Ectodermal cell (in vitro differentiated cells): ENCODE measurements around the gene CCDC180.
"Not testable (repeated sequence)": the region's sequence is repeated elsewhere in the genome, so short reads cannot be mapped to it uniquely, and the experiment has no call there.

ENCODE experiments used
- H3K27ac ChIP-seq: 2 replicates; pipeline ENCODE4 v1.7.0; 2013; ENCODE audit warnings: mild to moderate bottlenecking, low read depth, low read length; ENCODE audit not compliant: insufficient read depth, poor library complexity, severe bottlenecking
- H3K27me3 ChIP-seq: 2 replicates; pipeline ENCODE4 v1.7.0; 2013; ENCODE audit warnings: mild to moderate bottlenecking, low read length; ENCODE audit not compliant: insufficient read depth, control insufficient read depth, poor library complexity, severe bottlenecking
- H3K36me3 ChIP-seq: one replicate; pipeline ENCODE4 v1.7.0; 2013; ENCODE audit warnings: low read length; ENCODE audit not compliant: control insufficient read depth, insufficient read depth
- H3K4me1 ChIP-seq: one replicate; pipeline ENCODE4 v1.7.0; 2013; ENCODE audit warnings: low read length; ENCODE audit not compliant: control insufficient read depth, insufficient read depth
- H3K4me3 ChIP-seq: 2 replicates; pipeline ENCODE4 v1.7.0; 2013; ENCODE audit warnings: low read depth, low read length, control low read depth; ENCODE audit not compliant: insufficient read depth
- H3K9me3 ChIP-seq: 2 replicates; pipeline ENCODE4 v1.7.0; 2013; ENCODE audit warnings: mild to moderate bottlenecking, low read length, moderate library complexity; ENCODE audit not compliant: control insufficient read depth
- WGBS, 2 experiments: methylation state at CpG; one replicate each; pipeline ENCODE4 v1.1.7; 2013; ENCODE audit warnings: missing lambda C conversion rate in 2 of 2; 5-methylcytosine and 5-hydroxymethylcytosine counted together

The CCDC180 gene

DNA sequence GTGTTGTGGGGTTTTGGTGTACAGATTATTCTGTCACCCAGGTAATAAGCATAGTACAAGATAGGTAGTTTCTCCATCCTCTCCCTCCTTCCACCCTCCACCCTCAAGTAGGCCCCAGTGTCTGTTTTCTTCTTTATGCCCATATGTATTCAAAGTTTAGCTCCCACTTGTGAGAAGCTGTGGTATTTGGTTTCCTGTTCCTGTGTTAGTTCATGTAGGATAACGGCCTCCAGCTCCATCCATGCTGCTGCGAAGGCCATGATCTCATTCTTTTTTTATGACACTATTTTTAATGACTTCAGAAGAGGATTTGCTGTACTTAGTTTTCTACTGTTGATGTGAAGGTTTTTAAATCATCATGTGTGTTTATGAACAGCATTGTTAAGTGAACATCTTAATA, 11.9 kb downstream of the CCDC180 start:
- 100% methylated on average over 2 of the region's 2 CpGs; no CpG with 5 or more reads in 1 of the 2 experiments for WGBS, 2 experiments
- peaks cover 11% of the 10 kb centered on the region for H3K36me3 ChIP-seq
- no peaks in the 10 kb centered on the region for H3K4me1 ChIP-seq
- H3K27ac ChIP-seq = no peak overlapping the region
- no peak overlapping the region for H3K4me3 ChIP-seq
- no peaks in the 10 kb centered on the region for H3K9me3 ChIP-seq
- H3K27me3 ChIP-seq = no peaks in the 10 kb centered on the region

- no peaks in the 10 kb centered on the region for H3K27me3 ChIP-seq
- 92 to 94% methylated on average over 5 of the region's 5 CpGs for WGBS, 2 experiments
- H3K4me1 ChIP-seq = no peaks in the 10 kb centered on the region
- H3K9me3 ChIP-seq = no peaks in the 10 kb centered on the region
- H3K27ac ChIP-seq = no peak overlapping the region
- no peak overlapping the region for H3K4me3 ChIP-seq
- H3K36me3 ChIP-seq = peaks cover 7% of the 10 kb centered on the region
Observed at GRCh38 chr9:97320080-97320642, 12.7 kb downstream of the CCDC180 start.

- Histone ChIP-seq H3K4me3 (no peak overlapping the region), H3K27me3 (no peaks in the 10 kb centered on the region), H3K27ac (no peak overlapping the region), H3K9me3 (no peaks in the 10 kb centered on the region), H3K36me3 (peaks cover 7% of the 10 kb centered on the region), H3K4me1 (no peaks in the 10 kb centered on the region)
- WGBS, 2 experiments = 100% methylated on average over 1 of the region's 1 CpG
Observed at GRCh38 chr9:97321251-97321650, 13.8 kb downstream of the CCDC180 start.

DNA sequence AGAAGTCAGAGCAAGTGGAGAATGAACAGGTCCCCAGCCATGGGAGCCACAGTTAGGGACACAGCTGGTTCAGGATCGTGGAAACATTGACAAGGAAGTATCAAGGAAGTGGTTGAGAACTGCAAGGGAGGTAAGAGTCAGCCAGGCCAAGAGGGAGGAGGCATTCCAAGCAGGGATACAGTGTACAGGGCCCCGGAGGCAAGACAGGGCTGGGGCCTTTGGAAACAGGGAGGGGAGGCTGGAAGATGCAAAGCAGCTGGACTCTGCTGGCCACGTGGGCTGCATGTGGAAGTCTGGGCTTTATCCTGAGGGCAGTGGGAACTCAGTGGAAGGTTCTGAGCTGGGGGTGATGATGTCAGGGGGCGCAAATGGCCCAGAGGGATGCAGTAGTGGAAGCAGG, 14.2 kb downstream of the CCDC180 start:
- Histone ChIP-seq H3K36me3 (peaks cover 6% of the 10 kb centered on the region), H3K4me1 (no peaks in the 10 kb centered on the region), H3K27ac (no peak overlapping the region), H3K9me3 (no peaks in the 10 kb centered on the region), H3K27me3 (no peaks in the 10 kb centered on the region), H3K4me3 (no peak overlapping the region)
- 82 to 90% methylated on average over 4 of the region's 4 CpGs for WGBS, 2 experiments

GRCh38 chr9:97322105-97322504, 14.6 kb downstream of the CCDC180 start:
- Histone ChIP-seq H3K9me3 (no peaks in the 10 kb centered on the region), H3K4me3 (no peak overlapping the region), H3K27ac (no peak overlapping the region), H3K36me3 (peaks cover 3% of the 10 kb centered on the region), H3K4me1 (no peaks in the 10 kb centered on the region), H3K27me3 (no peaks in the 10 kb centered on the region)
- 88 to 95% methylated on average over 1 of the region's 1 CpG for WGBS, 2 experiments

DNA sequence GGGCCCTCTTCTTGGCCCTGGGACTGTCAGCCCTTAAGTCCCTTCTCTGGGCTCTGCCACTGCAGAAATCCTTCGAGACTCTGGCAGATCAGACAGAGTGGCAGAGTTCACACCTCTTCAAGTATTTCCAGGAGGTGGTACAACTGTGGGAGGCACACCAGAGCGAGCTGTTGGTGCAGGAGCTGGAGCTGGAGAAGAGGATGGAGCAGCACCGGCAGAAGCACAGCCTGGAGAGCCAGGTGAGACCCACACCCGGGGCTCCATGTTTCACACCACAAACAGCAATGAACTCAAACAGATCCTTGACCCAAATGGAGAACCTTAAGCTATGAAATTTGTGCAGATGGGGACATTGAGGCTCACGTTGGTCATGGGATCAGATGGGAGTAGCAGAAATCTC, 17.5 kb downstream of the CCDC180 start:
- Histone ChIP-seq H3K27me3 (no peaks in the 10 kb centered on the region), H3K9me3 (no peaks in the 10 kb centered on the region), H3K36me3 (no peaks in the 10 kb centered on the region), H3K27ac (no peak overlapping the region), H3K4me3 (no peak overlapping the region), H3K4me1 (no peaks in the 10 kb centered on the region)
- WGBS, 2 experiments = 92 to 96% methylated on average over 4 to 5 of the region's 5 CpGs

GRCh38 chr9:97327562-97327961, 20.1 kb downstream of the CCDC180 start:
- no peaks in the 10 kb centered on the region for H3K9me3 ChIP-seq
- H3K4me1 ChIP-seq = no peaks in the 10 kb centered on the region
- no peaks in the 10 kb centered on the region for H3K36me3 ChIP-seq
- H3K27me3 ChIP-seq = no peaks in the 10 kb centered on the region
- 94 to 96% methylated on average over 6 of the region's 6 CpGs for WGBS, 2 experiments
- H3K4me3 ChIP-seq = no peak overlapping the region
- no peak overlapping the region for H3K27ac ChIP-seq

DNA sequence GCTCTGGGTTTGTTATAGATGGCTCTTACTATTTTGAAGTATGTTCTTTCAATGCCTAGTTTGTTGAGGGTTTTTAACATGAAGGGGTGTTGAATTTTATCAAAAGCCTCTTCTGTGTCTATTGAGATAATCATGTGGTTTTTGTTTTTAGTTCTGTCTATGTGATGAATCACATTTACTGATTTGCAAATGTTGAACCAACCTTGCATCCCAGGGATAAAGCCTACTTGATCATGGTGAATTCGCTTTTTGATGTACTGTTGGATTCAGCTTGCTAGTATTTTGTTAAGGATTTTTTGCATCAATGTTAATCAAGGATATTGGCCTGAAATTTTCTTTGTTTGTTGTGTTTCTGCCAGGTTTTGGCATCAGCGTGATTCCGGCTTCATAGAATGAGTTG, 25.5 kb downstream of the CCDC180 start:
- Histone ChIP-seq H3K9me3 (no peaks in the 10 kb centered on the region), H3K27me3 (no peaks in the 10 kb centered on the region), H3K27ac (no peak overlapping the region), H3K4me3 (no peak overlapping the region), H3K36me3 (no peaks in the 10 kb centered on the region), H3K4me1 (no peaks in the 10 kb centered on the region)
- WGBS, 2 experiments = 90 to 95% methylated on average over 3 of the region's 3 CpGs

GRCh38 chr9:97335622-97336021, 28.2 kb downstream of the CCDC180 start:
- 75 to 87% methylated on average over 5 of the region's 7 CpGs for WGBS, 2 experiments
- not testable (repeated sequence) for H3K27me3 ChIP-seq, H3K27ac ChIP-seq, H3K4me1 ChIP-seq, H3K9me3 ChIP-seq, H3K36me3 ChIP-seq, H3K4me3 ChIP-seq

DNA sequence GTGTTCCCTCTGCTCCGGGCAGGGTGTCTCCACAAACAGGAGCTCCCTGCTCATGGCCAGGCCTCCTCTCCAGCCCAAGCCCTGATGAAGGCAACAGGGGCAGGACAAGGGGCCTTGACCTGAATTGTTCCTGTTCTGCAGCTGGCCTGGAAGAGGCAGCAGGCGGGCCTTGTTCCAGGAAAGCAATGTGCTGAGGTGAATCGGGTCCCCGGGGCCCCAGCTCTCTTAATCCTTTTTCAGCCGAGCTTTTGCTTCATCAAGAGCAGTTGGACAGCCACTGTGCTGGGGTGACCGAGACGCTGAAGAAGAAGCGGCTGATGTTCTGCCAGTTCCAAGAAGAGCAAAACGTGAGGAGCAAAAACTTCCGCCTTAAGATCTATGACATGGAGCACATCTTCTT, 41.4 kb downstream of the CCDC180 start:
- WGBS, 2 experiments = 94 to 95% methylated on average over 10 of the region's 10 CpGs
- no peaks in the 10 kb centered on the region for H3K36me3 ChIP-seq
- no peaks in the 10 kb centered on the region for H3K4me1 ChIP-seq
- no peaks in the 10 kb centered on the region for H3K9me3 ChIP-seq
- H3K27me3 ChIP-seq = no peaks in the 10 kb centered on the region
- H3K4me3 ChIP-seq = no peak overlapping the region
- no peak overlapping the region for H3K27ac ChIP-seq

GRCh38 chr9:97349400-97349799, 41.9 kb downstream of the CCDC180 start:
- Histone ChIP-seq H3K27me3 (no peaks in the 10 kb centered on the region), H3K4me1 (no peaks in the 10 kb centered on the region), H3K36me3 (no peaks in the 10 kb centered on the region), H3K9me3 (no peaks in the 10 kb centered on the region), H3K4me3 (no peak overlapping the region), H3K27ac (no peak overlapping the region)
- WGBS, 2 experiments = 93 to 97% methylated on average over 1 of the region's 1 CpG
